GM23248 (cell line): ENCODE measurements around the gene SIVA1.

ENCODE experiments used
- EZH2 ChIP-seq: fragments of 200-600 bp; sonication (generic); IDR thresholded peaks from 2 replicates; pipeline ENCODE4 v1.6.1; 2018; ENCODE audit warnings: antibody characterized with exemption, mild to moderate bottlenecking; ENCODE audit not compliant: insufficient read depth, poor library complexity, severe bottlenecking
- EZH2phosphoT487 ChIP-seq: fragments of 200-600 bp; sonication (generic); IDR thresholded peaks from 2 replicates; pipeline ENCODE4 v1.6.1; 2018; ENCODE audit warnings: antibody characterized with exemption, moderate library complexity, mild to moderate bottlenecking, low read depth; ENCODE audit not compliant: insufficient read depth

- TF ChIP-seq EZH2 (no peak), EZH2phosphoT487 (no peak)
Observed at GRCh38 chr14:104718871-104719270, 34.1 kb upstream of the SIVA1 start.
